ENCODE measurements around the gene HTRA1.

Gene HTRA1

DNA sequence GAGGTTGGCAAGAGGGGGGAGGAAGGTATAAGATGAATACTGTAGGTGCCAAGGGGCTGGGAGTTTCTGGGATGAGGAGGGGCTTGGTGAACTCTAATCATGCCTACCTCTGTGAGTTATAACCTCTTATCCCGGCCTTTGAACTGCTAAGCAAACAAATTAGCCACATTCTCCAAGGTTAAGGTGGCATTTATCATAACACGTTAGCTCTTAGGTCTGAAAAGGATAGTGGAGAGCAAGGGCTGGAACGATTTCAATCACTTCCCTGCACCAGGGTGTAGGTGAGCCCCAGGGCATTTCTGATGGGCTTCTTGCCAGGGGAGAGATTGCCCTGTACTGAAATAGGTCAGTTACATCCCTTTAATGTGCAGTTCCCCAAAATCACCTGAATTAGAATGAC, 70.6 kb downstream of the HTRA1 start:
- no peak overlapping the region for H3K4me3 ChIP-seq (ENCODE audit: severe bottlenecking)
- peaks cover 3% of the 10 kb centered on the region for H3K4me1 ChIP-seq (ENCODE audit: insufficient read depth, poor library complexity, severe bottlenecking)
- H3K36me3 ChIP-seq (ENCODE audit: low read depth) = no peaks in the 10 kb centered on the region
- no peaks in the 10 kb centered on the region for H3K9me3 ChIP-seq (ENCODE audit: severe bottlenecking)
- no peak overlapping the region for H3K27ac ChIP-seq (ENCODE audit: poor library complexity, severe bottlenecking)
- DNase-seq (ENCODE audit: low spot score) (no peak), ATAC-seq (ENCODE audit: low read depth) (peak; percentile 69)
- H3K27me3 ChIP-seq (ENCODE audit: insufficient read depth, poor library complexity, severe bottlenecking) = no peaks in the 10 kb centered on the region
- no peak for TF ChIP-seq CTCF (IDR thresholded peaks at IDR 0.05; ENCODE audit: poor library complexity, severe bottlenecking)

GRCh38 chr10:122532601-122533296, 71.4 kb downstream of the HTRA1 start:
- TF ChIP-seq CTCF (IDR thresholded peaks at IDR 0.05; ENCODE audit: poor library complexity, severe bottlenecking) = no peak
- H3K4me1 ChIP-seq (ENCODE audit: insufficient read depth, poor library complexity, severe bottlenecking) = peaks cover 3% of the 10 kb centered on the region
- ATAC-seq (ENCODE audit: low read depth) (no peak), DNase-seq (ENCODE audit: low spot score) (no peak)
- H3K36me3 ChIP-seq (ENCODE audit: low read depth) = no peaks in the 10 kb centered on the region
- no peak overlapping the region for H3K27ac ChIP-seq (ENCODE audit: poor library complexity, severe bottlenecking)
- no peaks in the 10 kb centered on the region for H3K27me3 ChIP-seq (ENCODE audit: insufficient read depth, poor library complexity, severe bottlenecking)
- no peaks in the 10 kb centered on the region for H3K9me3 ChIP-seq (ENCODE audit: severe bottlenecking)
- H3K4me3 ChIP-seq (ENCODE audit: severe bottlenecking) = no peak overlapping the region

DNA sequence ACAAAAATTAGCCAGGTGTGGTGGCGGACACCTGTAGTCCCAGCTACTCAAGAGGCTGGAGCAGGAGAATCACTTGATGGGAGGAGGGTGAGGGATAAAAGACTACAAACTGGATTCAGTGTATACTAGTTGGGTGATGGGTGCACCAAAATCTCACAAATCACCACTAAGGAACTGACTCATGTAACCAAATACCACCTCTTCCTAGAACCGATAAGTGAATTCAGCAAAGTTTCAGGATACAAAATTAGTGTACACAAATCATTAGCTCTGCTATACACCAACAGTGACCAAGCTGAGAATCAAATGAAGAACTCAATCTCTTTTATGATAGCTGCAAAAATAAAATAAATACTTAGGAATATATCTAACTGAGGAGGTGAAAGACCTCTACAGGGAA, 76.2 kb downstream of the HTRA1 start:
- H3K36me3 ChIP-seq (ENCODE audit: low read depth) = no peaks in the 10 kb centered on the region
- no peak overlapping the region for H3K27ac ChIP-seq (ENCODE audit: poor library complexity, severe bottlenecking)
- no peaks in the 10 kb centered on the region for H3K27me3 ChIP-seq (ENCODE audit: insufficient read depth, poor library complexity, severe bottlenecking)
- H3K4me1 ChIP-seq (ENCODE audit: insufficient read depth, poor library complexity, severe bottlenecking) = peaks cover 7% of the 10 kb centered on the region
- H3K4me3 ChIP-seq (ENCODE audit: severe bottlenecking) = no peak overlapping the region
- TF ChIP-seq CTCF (IDR thresholded peaks at IDR 0.05; ENCODE audit: poor library complexity, severe bottlenecking) = no peak
- DNase-seq (ENCODE audit: low spot score) (no peak), ATAC-seq (ENCODE audit: low read depth) (no peak)
- H3K9me3 ChIP-seq (ENCODE audit: severe bottlenecking) = no peaks in the 10 kb centered on the region

- H3K4me3 ChIP-seq (ENCODE audit: severe bottlenecking) = no peak overlapping the region
- DNase-seq (ENCODE audit: low spot score) (no peak), ATAC-seq (ENCODE audit: low read depth) (peak; percentile 33; the same call in 1 of the 3 replicates)
- H3K4me1 ChIP-seq (ENCODE audit: insufficient read depth, poor library complexity, severe bottlenecking) = peaks cover 14% of the 10 kb centered on the region
- no peaks in the 10 kb centered on the region for H3K27me3 ChIP-seq (ENCODE audit: insufficient read depth, poor library complexity, severe bottlenecking)
- no peak for TF ChIP-seq CTCF (IDR thresholded peaks at IDR 0.05; ENCODE audit: poor library complexity, severe bottlenecking)
- H3K36me3 ChIP-seq (ENCODE audit: low read depth) = no peaks in the 10 kb centered on the region
- H3K9me3 ChIP-seq (ENCODE audit: severe bottlenecking) = no peaks in the 10 kb centered on the region
- no peak overlapping the region for H3K27ac ChIP-seq (ENCODE audit: poor library complexity, severe bottlenecking)
Observed at GRCh38 chr10:122541541-122542002, 80.2 kb downstream of the HTRA1 start.

Data from RWPE2 (cell line).